WTC11 (cell line): ENCODE data around the gene ALCAM.

Experiments
- CTCF ChIP-seq: fragments of 200-600 bp; IDR thresholded peaks from 2 replicates; pipeline ENCODE4 v1.8.0; 2022; ENCODE audit warnings: antibody characterized with exemption
- NR2C2 ChIP-seq: sonication (generic); formaldehyde crosslinking; IDR thresholded peaks from 2 replicates; pipeline ENCODE4 v1.8.0; 2022; ENCODE audit warnings: mild to moderate bottlenecking, missing genetic modification reagents
- SMAD3 ChIP-seq: sonication (generic); formaldehyde crosslinking; IDR thresholded peaks from 2 replicates; pipeline ENCODE4 v1.8.0; 2022; ENCODE audit warnings: missing genetic modification reagents, mild to moderate bottlenecking, borderline replicate concordance
- STAT6 ChIP-seq: sonication (generic); formaldehyde crosslinking; conservative IDR thresholded peaks from 2 replicates; pipeline ENCODE4 v1.8.1; 2023; ENCODE audit warnings: mild to moderate bottlenecking, low read depth, missing genetic modification reagents, moderate library complexity
- TEAD1 ChIP-seq: sonication (generic); formaldehyde crosslinking; IDR thresholded peaks from 2 replicates; pipeline ENCODE4 v1.8.0; 2022; ENCODE audit warnings: mild to moderate bottlenecking, missing genetic modification reagents

- TF ChIP-seq NR2C2 (CRISPR knock-in tag) (no peak), TEAD1 (CRISPR knock-in tag) (no peak), CTCF (no peak), STAT6 (CRISPR knock-in tag) (no peak), SMAD3 (CRISPR knock-in tag) (no peak)
These were observed 213.7 kb downstream of the ALCAM start for GRCh38 chr3:105580296-105580965.
